H1 (cell line): Measurements from ENCODE around the gene KLF16. TPM values are rescaled to one million over a fixed set of nuclear protein-coding genes. Genes with fewer than 3 reads are reported as not detected.

ENCODE experiments used
- CTCF ChIA-PET: fragments of 300-600 bp; sonication (Branson Sonifier 250); formaldehyde crosslinking; loops from one replicate; lab custom pipeline; 2021; ENCODE audit not compliant: partially characterized antibody; lab: Charles Lee
- POLR2A ChIA-PET: fragments of 300-600 bp; sonication (Branson Sonifier 250); formaldehyde crosslinking; loops from one replicate; lab custom pipeline; 2021; ENCODE audit warnings: inconsistent platforms; ENCODE audit not compliant: partially characterized antibody; lab: Charles Lee
- DNase-seq, 2 experiments: peaks; one replicate each; pipeline versions ENCODE4 v3.0.0 to v3.0.0-alpha.2; 2010 to 2022; ENCODE audit warnings: low spot score in 2 of 2, low read depth in 1 of 2, mixed read lengths in 1 of 2
- FAIRE-seq: peaks from 2 replicates; lab custom pipeline; 2011; peaks lifted over from hg19 to GRCh38; lab: Jason Lieb, UNC
- H2AFZ ChIP-seq: 2 replicates; pipeline ENCODE4 v1.8.1; 2012; ENCODE audit warnings: low read length, inconsistent platforms
- H2AK5ac ChIP-seq: 2 replicates; pipeline ENCODE4 v1.6.1; 2013; ENCODE audit warnings: low read depth, low read length
- H2BK120ac ChIP-seq: replicated peaks from 2 replicates; pipeline ENCODE3; 2013; ENCODE audit warnings: low read depth, low read length, inconsistent platforms
- H2BK12ac ChIP-seq: 2 replicates; pipeline ENCODE4 v1.6.1; 2013; ENCODE audit warnings: low read depth, low read length
- H2BK15ac ChIP-seq: 2 replicates; pipeline ENCODE4 v1.6.1; 2013; ENCODE audit warnings: low read length
- H2BK20ac ChIP-seq: 2 replicates; pipeline ENCODE4 v1.6.1; 2013; ENCODE audit warnings: low read length
- H2BK5ac ChIP-seq: 2 replicates; pipeline ENCODE4 v1.6.1; 2013; ENCODE audit warnings: low read depth, low read length
- H3K14ac ChIP-seq: 2 replicates; pipeline ENCODE4 v1.6.1; 2013; ENCODE audit warnings: inconsistent platforms; ENCODE audit not compliant: insufficient read length
- H3K18ac ChIP-seq: 2 replicates; pipeline ENCODE4 v1.6.1; 2013; ENCODE audit warnings: low read length; ENCODE audit errors: extremely low read depth
- H3K23ac ChIP-seq: 2 replicates; pipeline ENCODE4 v1.6.1; 2013; ENCODE audit warnings: inconsistent platforms; ENCODE audit not compliant: insufficient read length
- H3K23me2 ChIP-seq: 2 replicates; pipeline ENCODE4 v1.6.1; 2013; ENCODE audit warnings: low read depth, low read length
- H3K27ac ChIP-seq: 2 replicates; pipeline ENCODE4 v1.6.1; 2011; ENCODE audit warnings: low read depth, low read length, inconsistent platforms
- H3K27me3 ChIP-seq, 4 experiments: replicated peaks in 1 of 4; 1 replicate in 1 of 4; 2 replicates in 3 of 4; pipeline versions ENCODE4 v1.6.1 to v1.8.1; 2011 to 2013; ENCODE audit warnings: low read length in 3 of 4, mild to moderate bottlenecking in 3 of 4, inconsistent platforms in 2 of 4, mixed read lengths in 2 of 4, moderate library complexity in 1 of 4; ENCODE audit not compliant: control insufficient read depth in 3 of 4, insufficient read depth in 3 of 4; ENCODE audit errors: extremely low read depth in 1 of 4
- H3K36me3 ChIP-seq, 4 experiments: 2 replicates each; pipeline versions ENCODE4 v1.6.1 to v1.8.1; 2011 to 2013; ENCODE audit warnings: mild to moderate bottlenecking in 4 of 4, low read length in 3 of 4, moderate library complexity in 2 of 4, control low read depth in 1 of 4, inconsistent platforms in 1 of 4; ENCODE audit not compliant: insufficient read depth in 4 of 4, control insufficient read depth in 2 of 4
- H3K4ac ChIP-seq: replicated peaks from 2 replicates; pipeline ENCODE3; 2013; ENCODE audit warnings: low read length, low read depth, mixed read lengths, inconsistent platforms; ENCODE audit not compliant: insufficient read length
- H3K4me1 ChIP-seq, 4 experiments: replicated peaks in 1 of 4; 1 replicate in 1 of 4; 2 replicates in 3 of 4; pipeline versions ENCODE4 v1.6.1 to v1.8.1; 2011 to 2013; ENCODE audit warnings: low read length in 3 of 4, inconsistent platforms in 2 of 4, mixed read lengths in 1 of 4; ENCODE audit not compliant: insufficient read depth in 4 of 4, control insufficient read depth in 3 of 4
- H3K4me2 ChIP-seq, 2 experiments: 2 replicates each; pipeline versions ENCODE4 v1.6.1 to v1.8.1; 2011 to 2013; ENCODE audit warnings: low read depth in 2 of 2, low read length in 2 of 2, control low read depth in 1 of 2, inconsistent platforms in 1 of 2, mild to moderate bottlenecking in 1 of 2; ENCODE audit not compliant: insufficient read depth in 1 of 2
- H3K4me3 ChIP-seq, 4 experiments: fragments of 200-600, 300-600 bp in 1 of 4; sonication (generic), shearing (Covaris generic), sonication (Bioruptor Twin) in 1 of 4; 2 replicates each; pipeline versions ENCODE4 v1.5.1 to v1.8.1; 2011 to 2016; ENCODE audit warnings: low read length in 4 of 4, low read depth in 3 of 4, control low read depth in 2 of 4, inconsistent platforms in 2 of 4, mild to moderate bottlenecking in 2 of 4, mixed read lengths in 1 of 4, moderate library complexity in 1 of 4; ENCODE audit not compliant: insufficient read depth in 2 of 4; ENCODE audit errors: extremely low read depth in 1 of 4
- H3K56ac ChIP-seq: replicated peaks from 2 replicates; pipeline ENCODE3; 2013; ENCODE audit warnings: low read depth, mild to moderate bottlenecking, mixed read lengths, low read length, inconsistent platforms; ENCODE audit not compliant: insufficient read length
- H3K79me1 ChIP-seq: 2 replicates; pipeline ENCODE4 v1.6.1; 2013; ENCODE audit warnings: low read depth, low read length, control low read depth
- H3K79me2 ChIP-seq, 2 experiments: 2 replicates each; pipeline versions ENCODE4 v1.6.1 to v1.8.1; 2012 to 2013; ENCODE audit warnings: low read length in 2 of 2, mild to moderate bottlenecking in 2 of 2, inconsistent platforms in 1 of 2; ENCODE audit not compliant: insufficient read depth in 2 of 2, control insufficient read depth in 1 of 2
- H3K9ac ChIP-seq, 4 experiments: replicated peaks in 1 of 4; 1 replicate in 1 of 4; 2 replicates in 3 of 4; pipeline versions ENCODE4 v1.6.1 to v1.8.1; 2011 to 2013; ENCODE audit warnings: low read depth in 3 of 4, low read length in 3 of 4, control low read depth in 2 of 4, mild to moderate bottlenecking in 2 of 4, moderate library complexity in 2 of 4, inconsistent platforms in 1 of 4; ENCODE audit errors: extremely low read depth in 1 of 4
- H3K9me3 ChIP-seq, 2 experiments: 2 replicates each; pipeline versions ENCODE4 v1.6.1 to v1.8.1; 2012 to 2013; ENCODE audit warnings: mild to moderate bottlenecking in 2 of 2, moderate library complexity in 2 of 2, control low read depth in 1 of 2, inconsistent platforms in 1 of 2, low read depth in 1 of 2, low read length in 1 of 2, mixed read lengths in 1 of 2; ENCODE audit not compliant: insufficient read depth in 2 of 2
- H4K20me1 ChIP-seq, 2 experiments: replicated peaks in 1 of 2; 2 replicates each; pipeline versions ENCODE3 to v1.8.1; 2011 to 2013; ENCODE audit warnings: inconsistent platforms in 2 of 2, low read length in 2 of 2, mild to moderate bottlenecking in 1 of 2; ENCODE audit not compliant: insufficient read depth in 2 of 2, control insufficient read depth in 1 of 2
- H4K5ac ChIP-seq: 2 replicates; pipeline ENCODE4 v1.6.1; 2013; ENCODE audit warnings: low read length, low read depth, mixed read lengths, inconsistent platforms; ENCODE audit not compliant: insufficient read length
- H4K8ac ChIP-seq: 2 replicates; pipeline ENCODE4 v1.8.0; 2013; ENCODE audit warnings: mild to moderate bottlenecking, moderate library complexity, low read length, inconsistent platforms; ENCODE audit not compliant: insufficient read depth; ENCODE audit errors: extremely low read depth
- H4K91ac ChIP-seq: replicated peaks from 2 replicates; pipeline ENCODE3; 2013; ENCODE audit warnings: low read length, mixed read lengths, inconsistent platforms; ENCODE audit not compliant: insufficient read length
- CHD1 ChIP-seq: IDR thresholded peaks from 2 replicates; pipeline ENCODE4 v1.6.1; 2012; ENCODE audit warnings: low read depth, low read length, improper control_type of control experiment
- CTBP2 ChIP-seq: IDR thresholded peaks from 2 replicates; pipeline ENCODE4 v1.7.0; 2011; ENCODE audit warnings: borderline replicate concordance, mild to moderate bottlenecking, moderate library complexity, mixed read lengths, low read length; ENCODE audit not compliant: insufficient read depth, insufficient read length
- POLR2AphosphoS5 ChIP-seq: IDR thresholded peaks from 2 replicates; pipeline ENCODE4 v1.6.1; 2011; ENCODE audit warnings: low read depth, low read length
- TCF12 ChIP-seq: IDR thresholded peaks from 2 replicates; pipeline ENCODE4 v1.6.1; 2011; ENCODE audit warnings: low read depth, mild to moderate bottlenecking, low read length
- WGBS, 2 experiments: shearing (Covaris generic) in 1 of 2; methylation state at CpG; one replicate each; pipeline versions ENCODE4 v1.1.6 to v1.1.7; 2013 to 2015; ENCODE audit warnings: low lambda C conversion rate in 2 of 2, mixed read lengths in 2 of 2, inconsistent platforms in 1 of 2, low coverage in 1 of 2, missing lambda C conversion rate in 1 of 2; ENCODE audit not compliant: insufficient replicate concordance in 2 of 2, insufficient coverage in 1 of 2, insufficient read length in 1 of 2; ENCODE audit errors: extremely low coverage in 1 of 2, missing lambda C conversion rate in 1 of 2; 5-methylcytosine and 5-hydroxymethylcytosine counted together
- polyA plus RNA-seq, 7 experiments: library from polyadenylated mRNA; depleted of rRNA in 3 of 7; stranded (reverse) in 5 of 7; unstranded in 2 of 7; fragments of >200 nt in 5 of 7; fragments of 200-250 nt in 2 of 7; gene quantifications; 1 replicate in 5 of 7; 2 replicates in 1 of 7; 4 replicates in 1 of 7; pipeline versions ENCODE4 v1.2.1 to v1.2.3, GENCODE V29; 2011 to 2013; ENCODE audit warnings: missing spikeins in 2 of 7, mixed read lengths in 2 of 7
- total RNA-seq: library from RNA; stranded (reverse); fragmentation: NEBNext Ultra II Directional; extraction: Animal tissue kit (Norgen Biotek cat#: 25700); gene quantifications from 2 replicates; pipeline ENCODE4 v1.2.1, GENCODE V29; 2021

Gene KLF16
- total and polyA plus RNA-seq, 2 of the 8 experiments (the other 6 are each of a cell fraction or from before 2014, with no cell fraction given): 14.3 to 45.9 TPM

DNA sequence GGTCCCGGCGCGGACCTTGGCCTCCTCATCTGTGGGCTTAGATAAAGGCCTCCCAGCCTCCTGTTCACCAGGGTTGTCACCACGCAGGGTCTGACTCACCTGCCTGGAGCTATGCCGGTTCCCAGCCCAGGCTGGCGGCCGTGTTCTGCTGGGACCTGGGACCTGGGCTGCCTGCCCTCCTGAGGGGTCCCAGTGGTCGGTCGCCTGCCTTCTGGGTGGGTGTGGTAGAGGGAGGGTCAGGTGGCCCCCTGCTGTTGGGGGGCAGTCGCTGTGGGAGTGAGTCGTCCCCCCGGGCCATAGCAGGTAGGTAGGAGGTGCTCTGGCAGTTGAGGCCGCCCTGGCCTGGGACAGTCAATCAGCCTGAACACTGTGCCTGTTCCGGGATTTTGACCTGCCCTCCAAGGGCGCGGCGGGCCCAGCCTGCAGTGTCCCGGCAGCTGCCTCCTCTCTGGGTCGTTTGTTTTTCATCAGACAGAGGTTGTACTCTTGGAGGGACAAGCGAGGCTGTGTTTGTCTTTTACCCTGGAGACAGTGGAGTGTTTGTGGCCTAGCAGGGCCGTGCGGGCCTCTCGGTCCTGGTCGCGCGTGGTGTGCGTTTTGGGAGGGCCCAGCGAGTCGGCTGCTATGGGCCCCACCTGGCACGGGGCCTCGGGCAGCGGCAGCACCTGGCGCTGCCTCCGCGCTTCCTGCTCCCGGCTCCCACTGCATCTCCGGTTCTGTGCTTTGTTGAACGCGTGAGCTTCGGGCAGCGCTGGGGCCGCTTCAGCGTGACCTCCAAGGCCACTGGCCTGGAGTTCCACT lies 44.4 kb upstream of the KLF16 start:
- H4K20me1 ChIP-seq: peaks cover 9 to 24% of the 10 kb centered on the region in 2 experiments
- no peak overlapping the region for H3K56ac ChIP-seq
- peaks cover 3% of the 10 kb centered on the region for H3K23me2 ChIP-seq
- H2AK5ac ChIP-seq: no peak overlapping the region; the same call in 1 of the 2 replicates
- ChIA-PET CTCF (interaction anchor here (2.5 kb wide), 1 partner anchor 10 kb away, joined by 8 read pairs; no protein-coding TSS in a partner anchor), POLR2A (interaction anchor here (1.2 to 2.0 kb wide), 4 partner anchors 9 to 36 kb away, joined by 3 to 8 read pairs (median 6); no protein-coding TSS in a partner anchor)
- H3K27me3 ChIP-seq: no peaks in the 10 kb centered on the region
- no peak overlapping the region for H2BK120ac ChIP-seq
- DNase-seq (no peak), FAIRE-seq (no peak)
- H3K9me3 ChIP-seq: no peaks in the 10 kb centered on the region
- no peak overlapping the region for H3K18ac ChIP-seq
- TF ChIP-seq CHD1 (no peak), CTBP2 (no peak), TCF12 (no peak), POLR2AphosphoS5 (no peak; the same call in 1 of the 2 replicates)
- H2BK20ac ChIP-seq: no peak overlapping the region
- H3K23ac ChIP-seq: no peak overlapping the region
- no peak overlapping the region for H3K4me2 ChIP-seq
- peaks cover 12 to 65% of the 10 kb centered on the region in 2 experiments; a peak in 3 of 4 replicates for H3K79me2 ChIP-seq
- no peak overlapping the region for H2BK12ac ChIP-seq
- WGBS, 2 experiments: 92% methylated on average over 36 of the region's 43 CpGs; no CpG with 5 or more reads in 1 of the 2 experiments
- H3K14ac ChIP-seq: no peak overlapping the region
- H3K4ac ChIP-seq: peak overlapping the region; percentile 53
- no peak overlapping the region for H3K27ac ChIP-seq
- H4K91ac ChIP-seq: no peak overlapping the region
- no peak overlapping the region for H2AFZ ChIP-seq
- no peak overlapping the region for H3K4me3 ChIP-seq
- H2BK15ac ChIP-seq: no peak overlapping the region
- H3K4me1 ChIP-seq: peaks cover 0 to 9% (median 8%) of the 10 kb centered on the region in 4 experiments; a peak in 5 of 7 replicates
- no peak overlapping the region for H4K5ac ChIP-seq
- H2BK5ac ChIP-seq: no peak overlapping the region
- H4K8ac ChIP-seq: peak overlapping the region; percentile 86; the same call in 1 of the 2 replicates
- H3K79me1 ChIP-seq: peaks cover 18% of the 10 kb centered on the region
- H3K36me3 ChIP-seq: peaks cover 0 to 11% (median 3%) of the 10 kb centered on the region in 4 experiments; a peak in 3 of 8 replicates
- no peak overlapping the region for H3K9ac ChIP-seq
